Thyroid gland (tissue), 4 donors: ENCODE measurements around the gene FZR1. TPM values are rescaled to one million over a fixed set of nuclear protein-coding genes. Genes with fewer than 3 reads are reported as not detected.

Experiments used
- DNase-seq, 2 donors: peaks; one replicate each; pipeline ENCODE4 v3.0.0-alpha.2; 2019
- H3K27ac ChIP-seq, 3 donors: fragments of 200-600 bp; sonication (generic); 1 replicate in 2 of 3; 2 replicates in 1 of 3; pipeline ENCODE4 v1.5.1; 2016 to 2019; ENCODE audit warnings: mild to moderate bottlenecking in 1 of 3, moderate library complexity in 1 of 3
- H3K27me3 ChIP-seq: fragments of 200-600 bp; sonication (generic); one replicate; pipeline ENCODE4 v1.5.1; 2019
- H3K36me3 ChIP-seq, 2 donors: fragments of 200-600 bp; sonication (generic); one replicate each; pipeline ENCODE4 v1.5.1; 2016 to 2019
- H3K4me1 ChIP-seq, 2 donors: fragments of 200-600 bp; sonication (generic); one replicate each; pipeline ENCODE4 v1.5.1; 2017 to 2019
- H3K4me3 ChIP-seq, 3 donors: fragments of 200-600 bp; sonication (generic); replicated peaks in 1 of 3; 1 replicate in 2 of 3; 2 replicates in 1 of 3; pipeline ENCODE4 v1.5.1; 2016; ENCODE audit warnings: mild to moderate bottlenecking in 1 of 3
- H3K9me3 ChIP-seq: fragments of 200-600 bp; sonication (generic); one replicate; pipeline ENCODE4 v1.5.1; 2017
- CTCF ChIP-seq, 6 experiments: fragments of 200-600 bp in 3 of 6; fragments of 450-650 bp in 3 of 6; sonication (generic) in 3 of 6; IDR thresholded peaks; one replicate each; pipeline ENCODE4 v1.5.1; 2016 to 2019; ENCODE audit warnings: antibody characterized with exemption in 6 of 6, mild to moderate bottlenecking in 2 of 6, inconsistent platforms in 1 of 6, moderate library complexity in 1 of 6
- POLR2A ChIP-seq, 2 donors: fragments of 450-650 bp; IDR thresholded peaks; one replicate each; pipeline ENCODE4 v1.6.1; 2017; ENCODE audit warnings: antibody characterized with exemption in 2 of 2, mild to moderate bottlenecking in 2 of 2, moderate library complexity in 1 of 2
- WGBS, 2 donors: methylation state at CpG; one replicate each; pipeline ENCODE4 v1.1.5; 2017; 5-methylcytosine and 5-hydroxymethylcytosine counted together
- intact Hi-C: fragments of 100-400 bp; cut with DNase I; formaldehyde crosslinking; loops from one replicate; pipeline ENCODE4 v1.15.1; 2023
- total RNA-seq, 4 donors: library from RNA; depleted of rRNA; stranded (reverse); fragments of >200 nt; gene quantifications; one replicate each; pipeline ENCODE4 v1.2.3, GENCODE V29; 2016

Gene FZR1
- total RNA-seq, 4 donors from 2014 or later, result 28.6 to 56.0 (median 36.1) TPM

- Histone ChIP-seq H3K27ac (no peak overlapping the region), H3K9me3 (no peaks in the 10 kb centered on the region), H3K36me3 (peaks cover 35 to 40% of the 10 kb centered on the region in 2 donors), H3K4me1 (no peaks in the 10 kb centered on the region), H3K27me3 (no peaks in the 10 kb centered on the region), H3K4me3 (no peak overlapping the region)
- 94% methylated on average over 13 to 26 of the region's 33 CpGs for WGBS, 2 donors
- no peak for TF ChIP-seq CTCF (IDR thresholded peaks at IDR 0.05)
- TF ChIP-seq POLR2A (IDR thresholded peaks at IDR 0.05), result no peak
- intact Hi-C loops, result no loop called here
- no peak for DNase-seq
Observed at GRCh38 chr19:3524078-3524842, 18.1 kb downstream of the FZR1 start.

- intact Hi-C loops, result no loop called here
- WGBS, 2 donors, result 90 to 92% methylated on average over 18 to 20 of the region's 20 CpGs
Observed at GRCh38 chr19:3524904-3525451, 18.9 kb downstream of the FZR1 start.

GRCh38 chr19:3526507-3527237 lies 20.6 kb downstream of the FZR1 start:
- Histone ChIP-seq H3K36me3 (peaks cover 46 to 47% of the 10 kb centered on the region in 2 donors), H3K27ac (no peak overlapping the region), H3K9me3 (no peaks in the 10 kb centered on the region), H3K4me3 (no peak overlapping the region), H3K4me1 (no peaks in the 10 kb centered on the region), H3K27me3 (no peaks in the 10 kb centered on the region)
- WGBS, 2 donors, result 95% methylated on average over 11 to 18 of the region's 28 CpGs
- no peak for DNase-seq
- TF ChIP-seq POLR2A (IDR thresholded peaks at IDR 0.05), result no peak
- TF ChIP-seq CTCF (IDR thresholded peaks at IDR 0.05), result no peak
- intact Hi-C loops, result no loop called here

More at GRCh38 chr19:3524904-3525451, 18.9 kb downstream of the FZR1 start:
- Histone ChIP-seq H3K36me3 (peaks cover 35 to 40% of the 10 kb centered on the region in 2 donors), H3K27me3 (no peaks in the 10 kb centered on the region), H3K4me1 (no peaks in the 10 kb centered on the region), H3K27ac (no peak overlapping the region), H3K9me3 (no peaks in the 10 kb centered on the region), H3K4me3 (no peak overlapping the region)
- TF ChIP-seq CTCF (IDR thresholded peaks at IDR 0.05) (no peak), POLR2A (IDR thresholded peaks at IDR 0.05) (no peak)
- no peak for DNase-seq

GRCh38 chr19:3527238-3527910 lies 21.3 kb downstream of the FZR1 start:
- DNase-seq, result no peak
- no peak overlapping the region for H3K27ac ChIP-seq
- H3K27me3 ChIP-seq, result no peaks in the 10 kb centered on the region
- 90 to 95% methylated on average over 4 to 20 of the region's 21 CpGs for WGBS, 2 donors
- H3K4me3 ChIP-seq, result no peak overlapping the region
- no peak for TF ChIP-seq POLR2A (IDR thresholded peaks at IDR 0.05)
- no peak for TF ChIP-seq CTCF (IDR thresholded peaks at IDR 0.05)
- H3K4me1 ChIP-seq, result no peaks in the 10 kb centered on the region
- intact Hi-C loops, result no loop called here
- H3K36me3 ChIP-seq, result peaks cover 53 to 54% of the 10 kb centered on the region in 2 donors
- H3K9me3 ChIP-seq, result no peaks in the 10 kb centered on the region
